GM12875 (cell line): Measurements from ENCODE around the gene ZMIZ1.
A peak's percentile ranks its signal among the peaks of the same experiment; 100 is the strongest.

Experiments
- H3K4me3 ChIP-seq: one replicate; pipeline ENCODE4 v1.5.1; 2011; ENCODE audit warnings: low read depth, low read length, control low read depth
- CTCF ChIP-seq: IDR thresholded peaks from 2 replicates; pipeline ENCODE4 v1.5.1; 2011; ENCODE audit warnings: low read depth, mild to moderate bottlenecking, control low read depth, inconsistent platforms, low read length, moderate library complexity, borderline replicate concordance; ENCODE audit not compliant: insufficient read depth

Gene ZMIZ1

GRCh38 chr10:79246209-79246581, 177.4 kb downstream of the ZMIZ1 start:
- H3K4me3 ChIP-seq, result peak overlapping the region; percentile 85
- TF ChIP-seq CTCF, result no peak

GRCh38 chr10:79246606-79247275, 178.0 kb downstream of the ZMIZ1 start:
- TF ChIP-seq CTCF, result no peak
- H3K4me3 ChIP-seq, result peak overlapping the region; percentile 85

GRCh38 chr10:79247373-79248137, 178.8 kb downstream of the ZMIZ1 start:
- TF ChIP-seq CTCF, result no peak
- peak overlapping the region; percentile 85 for H3K4me3 ChIP-seq

- peak overlapping the region; percentile 47 for H3K4me3 ChIP-seq
- no peak for TF ChIP-seq CTCF
Measured at GRCh38 chr10:79248341-79249185, 179.8 kb downstream of the ZMIZ1 start.

GRCh38 chr10:79249186-79250121, 180.7 kb downstream of the ZMIZ1 start:
- H3K4me3 ChIP-seq, result peak overlapping the region; percentile 47
- no peak for TF ChIP-seq CTCF

- TF ChIP-seq CTCF, result no peak
- peak overlapping the region; percentile 33 for H3K4me3 ChIP-seq
Measured at GRCh38 chr10:79250259-79250658, 181.5 kb downstream of the ZMIZ1 start.
